Calu3 (cell line): Measurements from ENCODE around the gene PNPLA5. TPM values are rescaled to one million over a fixed set of nuclear protein-coding genes. Genes with fewer than 3 reads are reported as not detected.

Source experiments
- BruUV-seq: library from RNA; stranded (reverse); fragments of 400-500 nt; replicated peaks from 2 replicates; lab custom pipeline; 2021; lab: Mats Ljungman, UMichigan
- CTCF ChIA-PET: fragments of 300-600 bp; sonication (Branson Sonifier 250); formaldehyde crosslinking; loops from one replicate; lab custom pipeline; 2022; ENCODE audit warnings: antibody characterized with exemption; lab: Charles Lee
- DNase-seq: peaks from one replicate; pipeline ENCODE4 v3.0.0; 2022
- H3K27ac Mint-ChIP-seq: one replicate; pipeline ENCODE4 v1.8.0; 2022; ENCODE audit warnings: mixed read lengths; ENCODE audit not compliant: unreplicated experiment
- H3K27me3 Mint-ChIP-seq: one replicate; pipeline ENCODE4 v1.8.0; 2022; ENCODE audit warnings: mixed read lengths; ENCODE audit not compliant: unreplicated experiment
- H3K36me3 Mint-ChIP-seq: one replicate; pipeline ENCODE4 v1.8.0; 2022; ENCODE audit warnings: mild to moderate bottlenecking, moderate library complexity, mixed read lengths; ENCODE audit not compliant: insufficient read depth, unreplicated experiment
- H3K4me1 Mint-ChIP-seq: one replicate; pipeline ENCODE4 v1.8.0; 2022; ENCODE audit warnings: mild to moderate bottlenecking, low read depth, mixed read lengths; ENCODE audit not compliant: unreplicated experiment
- H3K4me3 Mint-ChIP-seq: one replicate; pipeline ENCODE4 v1.8.0; 2022; ENCODE audit warnings: mild to moderate bottlenecking, low read depth, moderate library complexity, mixed read lengths; ENCODE audit not compliant: unreplicated experiment
- H3K9me3 Mint-ChIP-seq: one replicate; pipeline ENCODE4 v1.8.0; 2022; ENCODE audit warnings: low read depth, mixed read lengths; ENCODE audit not compliant: unreplicated experiment
- intact Hi-C: fragments of 100-400 bp; cut with micrococcal nuclease; formaldehyde crosslinking; loops from one replicate; pipeline ENCODE4 v1.10.0; 2022; ENCODE audit not compliant: unreplicated experiment
- total RNA-seq: library from RNA; stranded (reverse); gene quantifications from 2 replicates; pipeline ENCODE4 v1.2.3, GENCODE V29; 2022
- TF ChIP-seq, protein P1 (sequence below): fragments of 200-600 bp; IDR thresholded peaks from one replicate; pipeline ENCODE4 v1.8.0; 2022; ENCODE audit warnings: antibody characterized with exemption; ENCODE audit not compliant: unreplicated experiment

The PNPLA5 gene
- total RNA-seq, 1 experiment from 2014 or later = not detected

DNA sequence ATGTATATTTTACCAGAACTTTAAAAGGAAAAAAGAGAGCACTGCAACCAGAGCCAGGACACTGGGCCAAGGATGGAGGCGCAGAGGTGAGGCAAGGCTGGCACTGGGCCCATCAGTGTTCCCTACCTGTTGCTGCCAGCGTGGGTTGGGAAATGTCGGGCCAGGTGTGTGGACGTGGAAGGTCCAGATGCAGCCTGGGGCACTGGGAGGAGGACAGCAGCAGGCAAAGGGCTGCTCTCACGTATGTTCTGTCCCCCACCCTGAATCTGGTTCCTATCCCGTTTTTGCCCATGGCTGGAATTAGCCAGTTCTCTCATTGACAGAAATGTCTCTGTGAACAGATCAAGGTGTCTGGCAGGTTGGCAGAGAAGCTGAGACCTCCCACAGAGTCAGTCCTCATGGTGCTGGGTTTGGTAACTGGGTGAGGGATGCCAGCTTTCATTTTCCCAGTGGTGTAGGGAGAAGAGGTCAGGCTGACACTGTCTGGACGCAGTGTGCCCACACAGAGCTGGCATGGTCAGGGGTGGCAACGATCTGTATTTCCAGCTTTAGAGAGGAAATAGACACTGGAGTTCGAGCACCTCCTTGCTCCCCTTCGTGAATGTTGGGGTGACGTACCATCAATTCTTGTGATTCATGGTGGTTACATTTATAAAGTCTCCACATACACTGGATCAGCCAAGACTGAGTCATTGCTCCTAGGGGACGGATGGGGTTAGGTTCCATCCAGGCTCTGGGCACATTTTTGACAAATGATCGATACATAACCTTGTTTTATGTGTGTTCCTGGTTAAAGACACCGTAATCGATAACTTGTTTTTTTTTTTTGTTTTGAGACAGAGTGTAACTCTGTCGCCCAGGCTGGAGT, 27.5 kb upstream of the PNPLA5 start:
- intact Hi-C loops = no loop called here
- no TSS peak for BruUV-seq
- DNase-seq = no peak
- Mint-ChIP-seq H3K9me3 (no peaks in the 10 kb centered on the region), H3K4me1 (peaks cover 41% of the 10 kb centered on the region), H3K27ac (peak overlapping the region; percentile 75), H3K27me3 (peaks cover under 1% of the 10 kb centered on the region), H3K4me3 (peak overlapping the region; percentile 26), H3K36me3 (peaks cover 18% of the 10 kb centered on the region)
- TF ChIP-seq, protein P1, sequence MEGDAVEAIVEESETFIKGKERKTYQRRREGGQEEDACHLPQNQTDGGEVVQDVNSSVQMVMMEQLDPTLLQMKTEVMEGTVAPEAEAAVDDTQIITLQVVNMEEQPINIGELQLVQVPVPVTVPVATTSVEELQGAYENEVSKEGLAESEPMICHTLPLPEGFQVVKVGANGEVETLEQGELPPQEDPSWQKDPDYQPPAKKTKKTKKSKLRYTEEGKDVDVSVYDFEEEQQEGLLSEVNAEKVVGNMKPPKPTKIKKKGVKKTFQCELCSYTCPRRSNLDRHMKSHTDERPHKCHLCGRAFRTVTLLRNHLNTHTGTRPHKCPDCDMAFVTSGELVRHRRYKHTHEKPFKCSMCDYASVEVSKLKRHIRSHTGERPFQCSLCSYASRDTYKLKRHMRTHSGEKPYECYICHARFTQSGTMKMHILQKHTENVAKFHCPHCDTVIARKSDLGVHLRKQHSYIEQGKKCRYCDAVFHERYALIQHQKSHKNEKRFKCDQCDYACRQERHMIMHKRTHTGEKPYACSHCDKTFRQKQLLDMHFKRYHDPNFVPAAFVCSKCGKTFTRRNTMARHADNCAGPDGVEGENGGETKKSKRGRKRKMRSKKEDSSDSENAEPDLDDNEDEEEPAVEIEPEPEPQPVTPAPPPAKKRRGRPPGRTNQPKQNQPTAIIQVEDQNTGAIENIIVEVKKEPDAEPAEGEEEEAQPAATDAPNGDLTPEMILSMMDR = no peak
- CTCF ChIA-PET = no interaction called here

DNA sequence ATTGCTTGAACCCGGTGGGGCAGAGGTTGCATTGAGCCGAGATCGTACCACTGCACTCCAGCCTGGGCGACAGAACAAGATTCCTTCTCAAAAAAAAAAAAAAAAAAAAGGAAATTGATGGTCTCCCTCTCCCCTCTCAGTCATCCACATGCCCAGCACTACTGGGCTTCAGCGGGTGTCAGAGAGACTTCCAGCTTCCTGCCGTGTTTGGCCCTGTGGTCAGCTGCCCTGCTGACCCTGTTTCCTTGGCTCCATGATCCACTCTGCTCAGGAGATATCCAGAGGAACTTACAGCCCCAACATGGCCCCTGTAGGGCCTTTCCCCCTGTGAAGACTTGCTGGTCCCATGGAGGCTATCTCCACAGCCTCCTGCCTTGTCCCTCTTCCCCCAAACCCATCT, 25.7 kb upstream of the PNPLA5 start:
- no TSS peak for BruUV-seq
- Mint-ChIP-seq H3K4me1 (peaks cover 32% of the 10 kb centered on the region), H3K27ac (no peak overlapping the region), H3K4me3 (no peak overlapping the region), H3K9me3 (peaks cover 4% of the 10 kb centered on the region), H3K36me3 (peaks cover 4% of the 10 kb centered on the region), H3K27me3 (peaks cover 18% of the 10 kb centered on the region)
- TF ChIP-seq, protein P1 = no peak
- CTCF ChIA-PET = no interaction called here
- intact Hi-C loops = no loop called here
- DNase-seq = no peak

DNA sequence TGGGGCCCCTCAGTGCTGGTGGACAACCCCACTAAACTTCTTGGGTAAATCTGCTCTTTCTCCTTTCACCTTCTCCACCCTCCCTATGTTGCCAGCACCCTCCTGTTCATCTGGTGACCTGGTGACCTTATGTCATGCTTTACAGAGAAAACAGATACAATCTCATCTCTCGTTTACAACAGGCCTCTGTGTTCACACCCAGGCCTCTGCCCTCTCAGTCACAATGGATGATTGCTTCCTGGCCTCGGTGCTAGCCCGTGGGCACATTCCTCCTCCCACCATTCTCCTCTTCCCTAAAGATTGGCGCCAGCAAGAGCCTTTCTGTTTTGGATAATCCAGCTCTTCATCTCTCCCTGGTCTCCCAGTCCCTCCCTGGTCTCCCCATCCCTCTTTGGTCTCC, 19.5 kb upstream of the PNPLA5 start:
- H3K9me3 Mint-ChIP-seq = peaks cover 6% of the 10 kb centered on the region
- BruUV-seq = no TSS peak
- H3K4me3 Mint-ChIP-seq = no peak overlapping the region
- peaks cover 4% of the 10 kb centered on the region for H3K36me3 Mint-ChIP-seq
- no peak for DNase-seq
- intact Hi-C loops = no loop called here
- no peak overlapping the region for H3K27ac Mint-ChIP-seq
- CTCF ChIA-PET = no interaction called here
- TF ChIP-seq, protein P1 = no peak
- peaks cover 73% of the 10 kb centered on the region for H3K27me3 Mint-ChIP-seq
- H3K4me1 Mint-ChIP-seq = no peaks in the 10 kb centered on the region

DNA sequence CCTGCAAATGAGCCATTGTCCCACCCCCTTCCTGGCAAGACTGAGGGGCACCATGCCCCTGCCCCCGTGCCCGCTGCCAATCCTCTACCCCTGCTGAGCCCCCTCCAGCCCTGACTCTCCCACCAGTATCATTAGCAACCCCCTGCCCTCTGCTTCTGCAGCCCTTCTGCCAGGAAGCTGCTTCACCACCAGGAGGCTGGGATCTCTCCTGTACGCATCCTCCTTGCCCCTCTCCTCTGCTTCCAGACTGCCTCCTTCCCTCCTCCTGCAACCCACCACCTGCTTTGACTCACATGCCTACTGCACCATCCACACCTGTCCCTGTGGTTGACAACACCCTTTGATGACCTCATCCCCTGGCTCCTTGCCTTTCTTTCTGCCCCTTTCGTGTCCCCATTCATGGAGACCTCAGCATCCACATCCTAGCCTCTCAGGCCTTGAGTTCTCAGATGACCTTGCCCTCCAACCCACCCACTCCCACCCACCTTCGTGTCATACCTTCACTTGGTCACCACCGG, 18.4 kb upstream of the PNPLA5 start:
- intact Hi-C loops = no loop called here
- DNase-seq = no peak
- CTCF ChIA-PET = no interaction called here
- H3K4me3 Mint-ChIP-seq = no peak overlapping the region
- H3K27me3 Mint-ChIP-seq = peaks cover 73% of the 10 kb centered on the region
- no peak overlapping the region for H3K27ac Mint-ChIP-seq
- no TSS peak for BruUV-seq
- no peaks in the 10 kb centered on the region for H3K36me3 Mint-ChIP-seq
- TF ChIP-seq, protein P1 = no peak
- no peaks in the 10 kb centered on the region for H3K4me1 Mint-ChIP-seq
- H3K9me3 Mint-ChIP-seq = peaks cover 6% of the 10 kb centered on the region
